HTERT RPE-1 (cell line): ENCODE data around the gene F10.
"Not testable (repeated sequence)": the region's sequence is repeated elsewhere in the genome, so short reads cannot be mapped to it uniquely, and the experiment has no call there.

Experiments
- in situ Hi-C: fragments of 300-500 bp; cut with MboI; formaldehyde crosslinking; loops from 4 replicates; pipeline ENCODE4 v1.14.3; 2020; ENCODE audit warnings: low sequenced_read_pairs

F10 gene

GRCh38 chr13:113098162-113098732, 24.4 kb upstream of the F10 start:
- in situ Hi-C loops = no loop called here

- in situ Hi-C loops = no loop called here
Observed at GRCh38 chr13:113099142-113099541, 23.5 kb upstream of the F10 start.

- in situ Hi-C loops = not testable (repeated sequence)
Observed at GRCh38 chr13:113102302-113102701, 20.3 kb upstream of the F10 start.

GRCh38 chr13:113102727-113103126, 19.9 kb upstream of the F10 start:
- in situ Hi-C loops = no loop called here

- in situ Hi-C loops = no loop called here
Observed at GRCh38 chr13:113103646-113104045, 19.0 kb upstream of the F10 start.

- in situ Hi-C loops = no loop called here
Observed at GRCh38 chr13:113105032-113105920, 17.3 kb upstream of the F10 start, which contains the start of gene F7. TSS of gene F7 (plus strand) at chr13:113105791. CDS start at chr13:113105842, 51 bp downstream.

GRCh38 chr13:113105921-113106452, 16.6 kb upstream of the F10 start:
- in situ Hi-C loops = no loop called here

GRCh38 chr13:113106711-113107351, 15.8 kb upstream of the F10 start:
- in situ Hi-C loops = no loop called here

- in situ Hi-C loops = not testable (repeated sequence)
Observed at GRCh38 chr13:113108521-113108920, 14.1 kb upstream of the F10 start.

GRCh38 chr13:113109151-113110047, 13.2 kb upstream of the F10 start:
- in situ Hi-C loops = no loop called here

GRCh38 chr13:113110048-113110851, 12.3 kb upstream of the F10 start:
- in situ Hi-C loops = no loop called here

- in situ Hi-C loops = no loop called here
Observed at GRCh38 chr13:113110852-113111315, 11.7 kb upstream of the F10 start.

- in situ Hi-C loops = not testable (repeated sequence)
Observed at GRCh38 chr13:113111821-113112220, 10.8 kb upstream of the F10 start.

GRCh38 chr13:113112475-113112874, 10.1 kb upstream of the F10 start:
- in situ Hi-C loops = not testable (repeated sequence)

GRCh38 chr13:113112893-113113845, 9.4 kb upstream of the F10 start:
- in situ Hi-C loops = no loop called here

GRCh38 chr13:113113846-113114271, 8.7 kb upstream of the F10 start:
- in situ Hi-C loops = no loop called here

GRCh38 chr13:113114511-113115362, 7.9 kb upstream of the F10 start:
- in situ Hi-C loops = no loop called here
